ENCODE data around the gene LGALS7.

Gene LGALS7

GRCh38 chr19:38725469-38726283 is 47.6 kb downstream of the LGALS7 start:
- DNase-seq: no peak

- DNase-seq: no peak
Measured at GRCh38 chr19:38723990-38724854, 49.1 kb downstream of the LGALS7 start.

- DNase-seq: no peak
Measured at GRCh38 chr19:38723606-38723965, 49.7 kb downstream of the LGALS7 start.

GRCh38 chr19:38722947-38723605 is 50.2 kb downstream of the LGALS7 start:
- no peak for DNase-seq

GRCh38 chr19:38721979-38722773 is 51.1 kb downstream of the LGALS7 start:
- no peak for DNase-seq

DNA sequence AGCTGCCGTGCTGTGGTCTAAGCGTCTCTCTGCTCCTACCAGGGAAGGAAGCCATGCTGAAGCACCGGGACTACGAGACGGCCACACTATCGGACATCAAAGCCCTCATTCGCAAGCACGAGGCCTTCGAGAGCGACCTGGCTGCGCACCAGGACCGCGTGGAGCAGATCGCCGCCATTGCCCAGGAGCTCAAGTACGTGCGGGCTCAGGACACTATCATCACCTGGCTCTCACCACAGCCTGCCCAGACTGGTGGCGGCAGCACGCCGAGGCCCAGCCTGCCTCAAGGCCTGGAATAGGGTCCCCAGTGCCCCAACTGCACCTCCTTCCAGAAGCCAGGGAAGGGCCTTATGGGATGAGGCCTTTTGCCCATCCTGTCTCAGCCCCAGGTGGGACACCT is 51.8 kb downstream of the LGALS7 start:
- DNase-seq: no peak
